Psoas muscle (tissue), 8 donors: Measurements from ENCODE around the gene CLEC18B. TPM values are rescaled to one million over a fixed set of nuclear protein-coding genes. Genes with fewer than 3 reads are reported as not detected.
A peak's percentile ranks its signal among the peaks of the same experiment; 100 is the strongest.

Experiments used
- ATAC-seq, 4 donors: fragments of 200-7000 bp; cut with Tn5 transposase; one replicate each; pipeline ENCODE4 v1.9.1; 2020; ENCODE audit warnings: moderate library complexity in 3 of 4, mild to moderate bottlenecking in 2 of 4
- DNase-seq, 2 donors: peaks; one replicate each; pipeline ENCODE4 v3.0.0-alpha.2; 2020
- H3K27ac ChIP-seq: fragments of 200-600 bp; one replicate; pipeline ENCODE4 v1.8.0; 2022
- H3K27me3 ChIP-seq, 3 donors: fragments of 200-600 bp in 1 of 3; one replicate each; pipeline versions ENCODE4 v1.6.1 to v1.8.0; 2013 to 2022; ENCODE audit warnings: low read length in 2 of 3, mild to moderate bottlenecking in 2 of 3, moderate library complexity in 1 of 3; ENCODE audit not compliant: insufficient read depth in 3 of 3
- H3K36me3 ChIP-seq, 2 donors: fragments of 200-600 bp in 1 of 2; one replicate each; pipeline versions ENCODE4 v1.6.1 to v1.8.0; 2013 to 2022; ENCODE audit warnings: low read depth in 1 of 2, mild to moderate bottlenecking in 1 of 2, moderate library complexity in 1 of 2; ENCODE audit not compliant: insufficient read depth in 1 of 2
- H3K4me1 ChIP-seq: fragments of 200-600 bp; one replicate; pipeline ENCODE4 v1.8.0; 2022
- H3K4me3 ChIP-seq: fragments of 200-600 bp; one replicate; pipeline ENCODE4 v1.8.0; 2022; ENCODE audit warnings: mild to moderate bottlenecking
- H3K9me3 ChIP-seq: fragments of 200-600 bp; one replicate; pipeline ENCODE4 v1.8.0; 2022
- CTCF ChIP-seq: fragments of 200-600 bp; IDR thresholded peaks from one replicate; pipeline ENCODE4 v1.8.0; 2022; ENCODE audit warnings: antibody characterized with exemption
- WGBS, 3 donors: extraction: QIAGEN DNeasy Blood & Tissue Kit; methylation state at CpG; one replicate each; pipeline versions ENCODE4 v1.1.6 to v1.1.7; 2013; 5-methylcytosine and 5-hydroxymethylcytosine counted together
- intact Hi-C, 2 donors: fragments of 100-400 bp; cut with DNase I; formaldehyde crosslinking; loops; one replicate each; pipeline versions ENCODE4 v1.11.0 to v1.14.2; 2022
- polyA plus RNA-seq, 3 donors: library from polyadenylated mRNA; stranded (reverse); fragments of 200-250 nt; gene quantifications; one replicate each; pipeline ENCODE4 v1.2.3, GENCODE V29; 2013
- total RNA-seq, 4 donors: library from RNA; stranded (reverse); fragmentation: NEBNext Ultra II Directional in 2 of 4; extraction: Animal tissue kit (Norgen Biotek cat#: 25700) in 2 of 4; gene quantifications; one replicate each; pipeline versions ENCODE4 v1.2.1 to v1.2.4, GENCODE V29; 2021 to 2023
- donor health status: healthy with polysubstance abuse.
- donor health status: DM: no; HTN: no; CAD: no; lungs with moderate emphysema.
- donor health status: Bipolar disorder and iron deficiency.
- donor health status: healthy.
- donor health status: DM: yes; HTN: yes; CAD: no.
- donor health status: DM: no; HTN: no; CAD: no.
- donor health status: DM: no; HTN: no; CAD: no.
- donor health status: DM: yes; HTN: yes; CAD: no.

The CLEC18B gene
- total and polyA plus RNA-seq, 7 donors = 0.16 to 1.1 (median 0.40) TPM; not detected in 2

- no peak overlapping the region for H3K27ac ChIP-seq
- H3K9me3 ChIP-seq = no peaks in the 10 kb centered on the region
- no peaks in the 10 kb centered on the region for H3K27me3 ChIP-seq
- no peak overlapping the region for H3K4me3 ChIP-seq
- DNase-seq (no peak), ATAC-seq (no peak)
- no peak for TF ChIP-seq CTCF
- H3K4me1 ChIP-seq = peaks cover 5% of the 10 kb centered on the region
- WGBS, 3 donors = 89 to 92% (median 91%) methylated on average over 14 of the region's 14 CpGs
- peaks cover 10 to 96% of the 10 kb centered on the region in 2 donors for H3K36me3 ChIP-seq
- intact Hi-C loops = no loop called here
Measured at GRCh38 chr16:74451951-74452758, 30.9 kb upstream of the CLEC18B start.

GRCh38 chr16:74450967-74451760 lies 29.9 kb upstream of the CLEC18B start:
- no peak overlapping the region for H3K4me3 ChIP-seq
- 90 to 93% (median 92%) methylated on average over 20 of the region's 20 CpGs for WGBS, 3 donors
- H3K27ac ChIP-seq = no peak overlapping the region
- no peak for DNase-seq
- peaks cover 5% of the 10 kb centered on the region for H3K4me1 ChIP-seq
- H3K9me3 ChIP-seq = no peaks in the 10 kb centered on the region
- ATAC-seq = no peak
- H3K36me3 ChIP-seq = peaks cover 7 to 94% of the 10 kb centered on the region in 2 donors
- no peak for TF ChIP-seq CTCF
- no peaks in the 10 kb centered on the region for H3K27me3 ChIP-seq
- intact Hi-C loops = no loop called here

GRCh38 chr16:74450236-74450635 lies 29.0 kb upstream of the CLEC18B start:
- H3K9me3 ChIP-seq = no peaks in the 10 kb centered on the region
- TF ChIP-seq CTCF = no peak
- H3K4me3 ChIP-seq = no peak overlapping the region
- peaks cover 5 to 84% of the 10 kb centered on the region in 2 donors for H3K36me3 ChIP-seq
- intact Hi-C loops = no loop called here
- peak overlapping the region; percentile 64 for H3K27ac ChIP-seq
- H3K4me1 ChIP-seq = peaks cover 5% of the 10 kb centered on the region
- no peak for DNase-seq
- H3K27me3 ChIP-seq = no peaks in the 10 kb centered on the region
- no peak for ATAC-seq
- 86 to 100% (median 86%) methylated on average over 3 of the region's 3 CpGs for WGBS, 3 donors

- Histone ChIP-seq H3K4me3 (no peak overlapping the region), H3K36me3 (peaks cover 0 to 77% of the 10 kb centered on the region in 2 donors), H3K27ac (peak overlapping the region; percentile 64), H3K4me1 (peaks cover 5% of the 10 kb centered on the region), H3K9me3 (no peaks in the 10 kb centered on the region), H3K27me3 (no peaks in the 10 kb centered on the region)
- WGBS, 3 donors = 78 to 87% (median 85%) methylated on average over 5 of the region's 5 CpGs
- intact Hi-C loops = no loop called here
- DNase-seq = peak; percentile 48 to 58
- peak; percentile 32 to 54 (median 45) for ATAC-seq
- TF ChIP-seq CTCF = no peak
Measured at GRCh38 chr16:74449470-74449869, 28.2 kb upstream of the CLEC18B start.
